WI38 (cell line): ENCODE measurements around the gene DDI1.

Experiments used
- H3K4me3 ChIP-seq: 2 replicates; pipeline ENCODE4 v1.5.1; 2011; ENCODE audit warnings: low read depth, mild to moderate bottlenecking, control low read depth, low read length
- TF ChIP-seq, protein P1 (sequence below): IDR thresholded peaks from 2 replicates; pipeline ENCODE4 v1.5.1; 2012; ENCODE audit warnings: low read depth, mild to moderate bottlenecking, control low read depth, low read length

Gene DDI1

DNA sequence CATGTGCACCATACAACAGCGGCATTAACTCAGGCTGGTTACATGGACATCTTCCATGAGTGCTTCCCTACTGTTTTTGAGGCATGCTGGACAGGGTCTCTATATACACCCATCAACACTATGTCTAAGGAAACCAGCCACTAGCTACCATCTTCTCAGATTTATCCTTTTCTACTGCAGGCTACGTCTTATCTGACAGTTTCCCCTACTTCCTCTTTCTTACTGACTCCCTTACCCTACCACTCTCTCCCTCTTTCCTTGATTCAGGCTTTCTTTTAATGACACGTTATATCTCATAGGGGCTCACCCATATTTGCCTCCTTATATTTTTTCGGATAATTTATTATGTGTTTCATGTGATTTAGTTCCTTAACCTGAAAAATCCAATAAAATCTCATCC, 41.8 kb downstream of the DDI1 start:
- no peak overlapping the region for H3K4me3 ChIP-seq
- TF ChIP-seq, protein P1, sequence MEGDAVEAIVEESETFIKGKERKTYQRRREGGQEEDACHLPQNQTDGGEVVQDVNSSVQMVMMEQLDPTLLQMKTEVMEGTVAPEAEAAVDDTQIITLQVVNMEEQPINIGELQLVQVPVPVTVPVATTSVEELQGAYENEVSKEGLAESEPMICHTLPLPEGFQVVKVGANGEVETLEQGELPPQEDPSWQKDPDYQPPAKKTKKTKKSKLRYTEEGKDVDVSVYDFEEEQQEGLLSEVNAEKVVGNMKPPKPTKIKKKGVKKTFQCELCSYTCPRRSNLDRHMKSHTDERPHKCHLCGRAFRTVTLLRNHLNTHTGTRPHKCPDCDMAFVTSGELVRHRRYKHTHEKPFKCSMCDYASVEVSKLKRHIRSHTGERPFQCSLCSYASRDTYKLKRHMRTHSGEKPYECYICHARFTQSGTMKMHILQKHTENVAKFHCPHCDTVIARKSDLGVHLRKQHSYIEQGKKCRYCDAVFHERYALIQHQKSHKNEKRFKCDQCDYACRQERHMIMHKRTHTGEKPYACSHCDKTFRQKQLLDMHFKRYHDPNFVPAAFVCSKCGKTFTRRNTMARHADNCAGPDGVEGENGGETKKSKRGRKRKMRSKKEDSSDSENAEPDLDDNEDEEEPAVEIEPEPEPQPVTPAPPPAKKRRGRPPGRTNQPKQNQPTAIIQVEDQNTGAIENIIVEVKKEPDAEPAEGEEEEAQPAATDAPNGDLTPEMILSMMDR = no peak

DNA sequence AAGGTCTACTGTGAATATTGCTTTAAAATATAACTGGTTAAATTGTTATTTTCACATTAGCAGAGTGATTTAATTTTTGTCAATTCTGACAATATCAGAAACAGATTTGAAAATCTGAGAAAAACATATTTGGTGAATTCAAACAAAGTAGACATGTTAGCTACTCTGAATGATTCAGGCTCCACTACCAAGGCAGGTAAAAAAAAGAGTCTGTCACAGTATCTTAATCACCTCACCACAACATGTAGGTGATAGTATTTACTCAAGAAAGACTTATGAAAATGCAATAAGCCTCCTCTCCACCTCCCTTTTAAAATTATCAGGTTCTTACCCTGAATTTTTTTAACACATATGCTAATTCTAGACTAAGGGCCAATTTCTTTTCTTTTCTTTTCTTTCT, 42.6 kb downstream of the DDI1 start:
- TF ChIP-seq, protein P1 = no peak

DNA sequence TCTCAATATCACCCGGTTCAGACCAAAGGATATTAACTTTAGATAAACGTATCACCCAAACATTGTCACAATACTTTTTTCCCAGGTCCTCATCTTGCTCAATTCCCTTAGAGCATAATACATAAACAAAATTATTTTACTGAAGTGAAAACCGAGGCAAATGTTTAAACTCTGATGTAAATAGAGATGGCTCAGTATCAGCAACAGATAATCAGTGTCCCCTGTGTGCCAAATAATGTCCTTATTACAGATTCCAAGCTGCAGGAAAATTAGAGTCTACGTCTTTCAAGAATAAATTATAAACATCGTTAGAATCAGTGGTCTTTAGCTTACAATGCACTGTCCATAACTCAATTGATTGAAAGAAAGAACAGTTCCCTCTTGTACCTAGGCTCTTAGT, 50.2 kb downstream of the DDI1 start:
- H3K4me3 ChIP-seq = no peak overlapping the region
- TF ChIP-seq, protein P1 = no peak

More for the DNA sequence above, 42.6 kb downstream of the DDI1 start:
- H3K4me3 ChIP-seq = no peak overlapping the region
